IPS-11a (cell line): ENCODE data around the gene TCTN1.
"Not testable (repeated sequence)": the region's sequence is repeated elsewhere in the genome, so short reads cannot be mapped to it uniquely, and the experiment has no call there.

Experiments
- H3K4me3 ChIP-seq: one replicate; pipeline ENCODE4 v1.5.1; 2013; ENCODE audit warnings: low read depth, low read length, control low read depth

TCTN1 gene

GRCh38 chr12:110637869-110638441 is 24.0 kb downstream of the TCTN1 start:
- no peak overlapping the region for H3K4me3 ChIP-seq

GRCh38 chr12:110638796-110639195 is 24.9 kb downstream of the TCTN1 start:
- no peak overlapping the region for H3K4me3 ChIP-seq

GRCh38 chr12:110639336-110640141 is 25.6 kb downstream of the TCTN1 start:
- H3K4me3 ChIP-seq, result no peak overlapping the region

GRCh38 chr12:110640275-110641025 is 26.5 kb downstream of the TCTN1 start:
- no peak overlapping the region for H3K4me3 ChIP-seq

- H3K4me3 ChIP-seq, result no peak overlapping the region
These were observed 27.6 kb downstream of the TCTN1 start for GRCh38 chr12:110641521-110641920.

- no peak overlapping the region for H3K4me3 ChIP-seq
These were observed 33.7 kb downstream of the TCTN1 start for GRCh38 chr12:110647631-110648040.

- no peak overlapping the region for H3K4me3 ChIP-seq
These were observed 35.5 kb downstream of the TCTN1 start for GRCh38 chr12:110649341-110649847.

- not testable (repeated sequence) for H3K4me3 ChIP-seq
These were observed 40.3 kb downstream of the TCTN1 start for GRCh38 chr12:110654238-110654637.

- H3K4me3 ChIP-seq, result no peak overlapping the region
These were observed 42.2 kb downstream of the TCTN1 start for GRCh38 chr12:110656071-110656655.

GRCh38 chr12:110657747-110658146 is 43.8 kb downstream of the TCTN1 start:
- H3K4me3 ChIP-seq, result no peak overlapping the region

- no peak overlapping the region for H3K4me3 ChIP-seq
These were observed 44.3 kb downstream of the TCTN1 start for GRCh38 chr12:110658242-110658641.

- H3K4me3 ChIP-seq, result no peak overlapping the region
These were observed 44.9 kb downstream of the TCTN1 start for GRCh38 chr12:110658878-110659277.

- no peak overlapping the region for H3K4me3 ChIP-seq
These were observed 47.5 kb downstream of the TCTN1 start for GRCh38 chr12:110661337-110661972.

- no peak overlapping the region for H3K4me3 ChIP-seq
These were observed 53.0 kb downstream of the TCTN1 start for GRCh38 chr12:110666892-110667291.

GRCh38 chr12:110667671-110668070 is 53.7 kb downstream of the TCTN1 start:
- H3K4me3 ChIP-seq, result no peak overlapping the region

GRCh38 chr12:110668480-110669192 is 54.7 kb downstream of the TCTN1 start:
- H3K4me3 ChIP-seq, result no peak overlapping the region

- no peak overlapping the region for H3K4me3 ChIP-seq
These were observed 55.2 kb downstream of the TCTN1 start for GRCh38 chr12:110669193-110669502.

GRCh38 chr12:110670161-110670701 is 56.3 kb downstream of the TCTN1 start:
- no peak overlapping the region for H3K4me3 ChIP-seq

GRCh38 chr12:110676171-110676570 is 62.2 kb downstream of the TCTN1 start:
- no peak overlapping the region for H3K4me3 ChIP-seq
